ENCODE results near the gene XRCC1. TPM values are rescaled to one million over a fixed set of nuclear protein-coding genes. Genes with fewer than 3 reads are reported as not detected.

Gene XRCC1
- total RNA-seq, 1 experiment from 2014 or later: 45.1 TPM

DNA sequence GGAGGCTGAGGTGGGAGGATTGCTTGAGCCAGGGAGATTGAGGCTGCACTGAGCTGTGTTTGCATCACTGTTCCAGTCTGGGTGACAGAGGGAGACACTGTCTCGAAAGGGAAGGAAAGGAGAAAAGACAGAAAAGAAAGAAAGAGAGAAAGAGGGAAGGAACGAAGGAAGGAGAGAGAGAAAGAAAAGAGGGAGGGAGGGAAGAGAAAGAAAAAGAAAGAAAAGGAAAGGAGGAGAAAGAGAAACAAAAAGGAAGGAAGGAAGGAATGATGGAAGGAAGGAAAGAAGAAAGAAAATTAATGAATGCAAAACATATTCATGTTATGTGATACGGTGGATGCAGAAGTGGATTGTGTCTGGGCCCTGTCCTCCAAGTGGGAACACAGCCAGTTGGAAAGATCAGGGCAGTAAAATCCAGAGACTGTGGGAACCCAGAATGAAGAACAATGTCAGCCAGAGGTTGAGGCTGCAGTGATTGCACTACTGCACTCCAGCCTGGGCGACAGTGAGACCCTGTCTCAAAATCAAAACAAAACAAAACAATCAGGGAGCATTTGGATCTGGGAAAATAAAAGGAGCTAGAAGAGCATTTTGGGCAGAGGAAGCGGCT is 77.0 kb downstream of the XRCC1 start:
- Histone ChIP-seq H3K9me2 (ENCODE audit: insufficient read depth) (no peaks in the 10 kb centered on the region), H3K4me2 (no peak overlapping the region), H3K27ac (no peak overlapping the region), H2AFZ (no peak overlapping the region), H3K4me1 (replicated peaks; ENCODE audit: insufficient read depth) (no peaks in the 10 kb centered on the region; the same call in 1 of the 2 replicates), H4K20me1 (ENCODE audit: insufficient read depth) (no peaks in the 10 kb centered on the region), H3K79me2 (ENCODE audit: low read depth) (peaks cover 9% of the 10 kb centered on the region), H3K4me3 (no peak overlapping the region), H3K36me3 (ENCODE audit: low read depth) (peaks cover 5% of the 10 kb centered on the region; the same call in 1 of the 2 replicates), H3K27me3 (ENCODE audit: insufficient read depth, low read depth) (no peaks in the 10 kb centered on the region), H3K9me3 (ENCODE audit: insufficient read depth, low read depth) (no peaks in the 10 kb centered on the region), H3F3A (ENCODE audit: insufficient read depth, low read depth) (peaks cover 13% of the 10 kb centered on the region; the same call in 1 of the 2 replicates)
- no peak for DNase-seq
- intact Hi-C loops (cut with micrococcal nuclease; ENCODE audit: unreplicated experiment): no loop called here
- CTCF ChIA-PET: no interaction called here
- BruUV-seq (replicated peaks): no TSS peak
- TF ChIP-seq EZH2 (IDR thresholded peaks at IDR 0.05; ENCODE audit: low read depth): no peak
- TF ChIP-seq, protein P1, sequence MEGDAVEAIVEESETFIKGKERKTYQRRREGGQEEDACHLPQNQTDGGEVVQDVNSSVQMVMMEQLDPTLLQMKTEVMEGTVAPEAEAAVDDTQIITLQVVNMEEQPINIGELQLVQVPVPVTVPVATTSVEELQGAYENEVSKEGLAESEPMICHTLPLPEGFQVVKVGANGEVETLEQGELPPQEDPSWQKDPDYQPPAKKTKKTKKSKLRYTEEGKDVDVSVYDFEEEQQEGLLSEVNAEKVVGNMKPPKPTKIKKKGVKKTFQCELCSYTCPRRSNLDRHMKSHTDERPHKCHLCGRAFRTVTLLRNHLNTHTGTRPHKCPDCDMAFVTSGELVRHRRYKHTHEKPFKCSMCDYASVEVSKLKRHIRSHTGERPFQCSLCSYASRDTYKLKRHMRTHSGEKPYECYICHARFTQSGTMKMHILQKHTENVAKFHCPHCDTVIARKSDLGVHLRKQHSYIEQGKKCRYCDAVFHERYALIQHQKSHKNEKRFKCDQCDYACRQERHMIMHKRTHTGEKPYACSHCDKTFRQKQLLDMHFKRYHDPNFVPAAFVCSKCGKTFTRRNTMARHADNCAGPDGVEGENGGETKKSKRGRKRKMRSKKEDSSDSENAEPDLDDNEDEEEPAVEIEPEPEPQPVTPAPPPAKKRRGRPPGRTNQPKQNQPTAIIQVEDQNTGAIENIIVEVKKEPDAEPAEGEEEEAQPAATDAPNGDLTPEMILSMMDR (conservative IDR thresholded peaks at IDR 0.05): no peak
- POLR2A ChIA-PET (ENCODE audit: unreplicated experiment): no interaction called here

DNA sequence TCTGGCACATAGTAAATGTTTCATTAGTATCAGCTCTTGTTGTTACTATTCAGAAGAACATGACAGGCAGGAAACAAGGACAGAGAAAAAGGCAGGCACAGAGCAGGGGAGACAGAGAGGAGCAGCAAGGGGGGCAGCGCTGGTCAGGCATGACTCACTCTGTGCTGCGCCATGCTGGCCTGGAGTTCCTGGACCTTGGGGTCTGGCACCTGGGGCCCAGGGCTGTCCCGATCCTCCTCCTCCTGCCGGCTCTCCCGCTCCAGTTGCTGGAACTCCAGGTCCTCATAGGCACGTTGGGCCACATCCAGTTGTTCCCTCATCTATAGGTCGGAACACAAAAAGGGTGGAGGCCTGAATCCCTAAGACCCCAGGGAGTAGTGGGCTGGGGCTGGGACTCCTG is 78.4 kb downstream of the XRCC1 start:
- H3K27ac ChIP-seq: no peak overlapping the region
- H3K27me3 ChIP-seq (ENCODE audit: insufficient read depth, low read depth): no peaks in the 10 kb centered on the region
- H4K20me1 ChIP-seq (ENCODE audit: insufficient read depth): no peaks in the 10 kb centered on the region
- intact Hi-C loops (cut with micrococcal nuclease; ENCODE audit: unreplicated experiment): no loop called here
- CTCF ChIA-PET: no interaction called here
- TF ChIP-seq, protein P1 (conservative IDR thresholded peaks at IDR 0.05): no peak
- no peak for TF ChIP-seq EZH2 (IDR thresholded peaks at IDR 0.05; ENCODE audit: low read depth)
- H2AFZ ChIP-seq: no peak overlapping the region
- no peaks in the 10 kb centered on the region for H3K4me1 ChIP-seq (replicated peaks; ENCODE audit: insufficient read depth)
- H3K9me3 ChIP-seq (ENCODE audit: insufficient read depth, low read depth): no peaks in the 10 kb centered on the region
- H3K36me3 ChIP-seq (ENCODE audit: low read depth): peaks cover 5% of the 10 kb centered on the region; the same call in 1 of the 2 replicates
- no peaks in the 10 kb centered on the region for H3K79me2 ChIP-seq (ENCODE audit: low read depth)
- DNase-seq: no peak
- H3K9me2 ChIP-seq (ENCODE audit: insufficient read depth): no peaks in the 10 kb centered on the region
- no peak overlapping the region for H3K4me3 ChIP-seq
- POLR2A ChIA-PET (ENCODE audit: unreplicated experiment): interaction anchor here (0.5 kb wide), 2 partner anchors 31 to 599 kb away, joined by 4 to 5 read pairs; partner anchors contain the start of gene LYPD3
- no peak overlapping the region for H3K4me2 ChIP-seq
- BruUV-seq (replicated peaks): no TSS peak
- peaks cover 13% of the 10 kb centered on the region; the same call in 1 of the 2 replicates for H3F3A ChIP-seq (ENCODE audit: insufficient read depth, low read depth)

DNA sequence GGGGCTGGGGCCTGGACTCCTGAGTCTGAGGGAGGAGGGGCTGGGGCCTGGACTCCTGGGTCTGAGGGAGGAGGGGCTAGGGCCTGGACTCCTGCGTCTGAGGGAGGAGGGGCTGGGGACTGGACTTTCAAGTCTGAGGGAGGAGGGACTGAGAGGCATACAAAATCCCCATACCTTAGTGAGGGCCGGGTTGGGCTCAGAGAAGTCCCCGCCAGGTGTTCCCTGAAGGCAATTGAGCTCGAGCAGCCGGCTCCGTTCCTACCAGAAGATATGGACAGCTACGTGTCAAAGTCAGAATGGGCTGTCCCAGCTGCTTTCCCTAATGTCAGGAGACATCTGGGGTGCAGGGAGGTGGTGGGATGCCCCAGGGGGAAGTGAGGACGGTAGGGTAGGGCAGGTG is 80.2 kb downstream of the XRCC1 start:
- intact Hi-C loops (cut with micrococcal nuclease; ENCODE audit: unreplicated experiment): no loop called here
- Histone ChIP-seq H3K79me2 (ENCODE audit: low read depth) (no peaks in the 10 kb centered on the region), H3K9me2 (ENCODE audit: insufficient read depth) (no peaks in the 10 kb centered on the region), H3K4me2 (no peak overlapping the region), H3F3A (ENCODE audit: insufficient read depth, low read depth) (peaks cover 13% of the 10 kb centered on the region; the same call in 1 of the 2 replicates), H4K20me1 (ENCODE audit: insufficient read depth) (no peaks in the 10 kb centered on the region), H3K36me3 (ENCODE audit: low read depth) (peaks cover 5% of the 10 kb centered on the region; the same call in 1 of the 2 replicates), H3K27ac (no peak overlapping the region), H3K4me3 (no peak overlapping the region), H3K9me3 (ENCODE audit: insufficient read depth, low read depth) (no peaks in the 10 kb centered on the region), H3K4me1 (replicated peaks; ENCODE audit: insufficient read depth) (no peaks in the 10 kb centered on the region), H2AFZ (no peak overlapping the region), H3K27me3 (ENCODE audit: insufficient read depth, low read depth) (no peaks in the 10 kb centered on the region)
- POLR2A ChIA-PET (ENCODE audit: unreplicated experiment): no interaction called here
- TF ChIP-seq, protein P1 (conservative IDR thresholded peaks at IDR 0.05): no peak
- TF ChIP-seq EZH2 (IDR thresholded peaks at IDR 0.05; ENCODE audit: low read depth): no peak
- DNase-seq: no peak
- no TSS peak for BruUV-seq (replicated peaks)
- CTCF ChIA-PET: interaction anchor here (0.6 kb wide), 1 partner anchor 194 kb away, joined by 9 read pairs; no protein-coding TSS in a partner anchor

Other genes with a start within 250 kb of the XRCC1 start
- 6.0 and 7.8 TPM in 2 replicates for gene CD177, start 221.8 kb downstream of the XRCC1 start, total RNA-seq (2021)
- gene TEX101, start 160.6 kb downstream of the XRCC1 start, total RNA-seq (2021): not detected in 2 replicates
- gene LYPD3, start 109.9 kb downstream of the XRCC1 start, total RNA-seq (2021): 70.8 and 78.3 TPM in 2 replicates
- 36.7 and 50.7 TPM in 2 replicates for gene PHLDB3, start 70.8 kb downstream of the XRCC1 start, total RNA-seq (2021)
- gene ETHE1, start 48.3 kb downstream of the XRCC1 start, total RNA-seq (2021): 83.4 and 89.3 TPM in 2 replicates
- gene ZNF575, start 42.3 kb downstream of the XRCC1 start, total RNA-seq (2021): 5.2 and 6.5 TPM in 2 replicates
- 0.53 and 2.0 TPM in 2 replicates for gene PINLYP, start 274 bp upstream of the XRCC1 start, total RNA-seq (2021)
- 23.3 and 31.6 TPM in 2 replicates for gene IRGQ, start 20.6 kb upstream of the XRCC1 start, total RNA-seq (2021)
- 15.5 and 16.9 TPM in 2 replicates for gene ZNF576, start 21.1 kb upstream of the XRCC1 start, total RNA-seq (2021)
- 0.37 and 0.60 TPM in 2 replicates for gene SRRM5, start 36.6 kb upstream of the XRCC1 start, total RNA-seq (2021)
- gene ZNF428, start 44.1 kb upstream of the XRCC1 start, total RNA-seq (2021): 46.6 and 61.1 TPM in 2 replicates
- gene CADM4, start 64.3 kb upstream of the XRCC1 start, total RNA-seq (2021): 68.3 and 71.1 TPM in 2 replicates
- 35.2 and 53.6 TPM in 2 replicates for gene PLAUR, start 94.6 kb upstream of the XRCC1 start, total RNA-seq (2021)
- not detected in 2 replicates for gene IRGC, start 140.5 kb upstream of the XRCC1 start, total RNA-seq (2021)
- 76.8 and 84.1 TPM in 2 replicates for gene SMG9, start 179.4 kb upstream of the XRCC1 start, total RNA-seq (2021)
- gene KCNN4, start 205.4 kb upstream of the XRCC1 start, total RNA-seq (2021): 92.4 and 92.7 TPM in 2 replicates
- gene LYPD5, start 226.9 kb upstream of the XRCC1 start, total RNA-seq (2021): 2.6 and 2.9 TPM in 2 replicates